GM12878 (cell line): ENCODE measurements around the gene LRP1B.

Source experiments
- FOS ChIP-seq: IDR thresholded peaks from 3 replicates; pipeline ENCODE4 v1.6.1; 2011; ENCODE audit warnings: borderline replicate concordance; ENCODE audit not compliant: insufficient read length; ENCODE audit errors: extremely low read depth
- POLR2AphosphoS5 ChIP-seq: IDR thresholded peaks from 2 replicates; pipeline ENCODE4 v1.6.1; 2011; ENCODE audit warnings: mild to moderate bottlenecking, low read length, inconsistent platforms
- RAD21 ChIP-seq: IDR thresholded peaks from 2 replicates; pipeline ENCODE4 v1.6.1; 2011; ENCODE audit warnings: mild to moderate bottlenecking, low read depth, low read length, moderate library complexity; ENCODE audit not compliant: insufficient read depth
- TAF1 ChIP-seq: IDR thresholded peaks from 2 replicates; pipeline ENCODE4 v1.6.1; 2011; ENCODE audit warnings: mild to moderate bottlenecking, low read depth, low read length, borderline replicate concordance
- TF ChIP-seq, protein P1 (sequence below): fragments of 150-350 bp; IDR thresholded peaks from 2 replicates; pipeline ENCODE4 v1.6.1; 2016; ENCODE audit warnings: low read depth, low read length
- TF ChIP-seq, protein P2 (sequence below): fragments of 450-650 bp; IDR thresholded peaks from 2 replicates; pipeline ENCODE4 v1.6.1; 2017; ENCODE audit warnings: mild to moderate bottlenecking
- TF ChIP-seq, protein P3 (sequence below), 3 experiments: IDR thresholded peaks in 2 of 3; conservative IDR thresholded peaks in 1 of 3; 2 replicates each; pipeline ENCODE4 v1.5.1; 2011; ENCODE audit warnings: low read depth in 3 of 3, low read length in 3 of 3, mild to moderate bottlenecking in 3 of 3, control low read depth in 2 of 3, moderate library complexity in 2 of 3, inconsistent platforms in 1 of 3, mixed read lengths in 1 of 3; ENCODE audit not compliant: control insufficient read depth in 2 of 3, insufficient read depth in 1 of 3; ENCODE audit errors: extremely low read depth in 1 of 3
- TF ChIP-seq, protein P4 (sequence below): fragments of 450-650 bp; IDR thresholded peaks from 2 replicates; pipeline ENCODE4 v1.6.1; 2016; ENCODE audit warnings: mild to moderate bottlenecking

DNA sequence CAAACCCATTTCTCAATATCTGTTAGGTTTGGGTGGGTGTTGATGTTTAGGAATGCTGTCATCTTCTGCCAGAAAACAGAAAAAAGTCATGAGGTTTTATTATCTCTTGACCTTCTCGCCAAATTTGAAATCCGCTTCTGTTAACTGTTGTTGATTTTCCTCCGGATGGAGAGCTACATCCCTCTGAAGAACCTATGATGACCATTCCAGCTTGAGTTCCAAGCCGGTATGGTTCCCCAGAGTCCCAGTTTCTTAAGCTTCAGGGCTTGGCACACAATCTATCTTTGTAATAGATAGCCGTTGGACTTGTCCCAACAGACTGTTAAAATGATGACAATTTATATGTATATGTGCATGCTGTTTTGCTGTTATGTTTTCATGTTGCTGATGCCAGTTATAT is 1201.0 kb downstream of the LRP1B start:
- TF ChIP-seq POLR2AphosphoS5 = no peak
- TF ChIP-seq, protein P1, sequence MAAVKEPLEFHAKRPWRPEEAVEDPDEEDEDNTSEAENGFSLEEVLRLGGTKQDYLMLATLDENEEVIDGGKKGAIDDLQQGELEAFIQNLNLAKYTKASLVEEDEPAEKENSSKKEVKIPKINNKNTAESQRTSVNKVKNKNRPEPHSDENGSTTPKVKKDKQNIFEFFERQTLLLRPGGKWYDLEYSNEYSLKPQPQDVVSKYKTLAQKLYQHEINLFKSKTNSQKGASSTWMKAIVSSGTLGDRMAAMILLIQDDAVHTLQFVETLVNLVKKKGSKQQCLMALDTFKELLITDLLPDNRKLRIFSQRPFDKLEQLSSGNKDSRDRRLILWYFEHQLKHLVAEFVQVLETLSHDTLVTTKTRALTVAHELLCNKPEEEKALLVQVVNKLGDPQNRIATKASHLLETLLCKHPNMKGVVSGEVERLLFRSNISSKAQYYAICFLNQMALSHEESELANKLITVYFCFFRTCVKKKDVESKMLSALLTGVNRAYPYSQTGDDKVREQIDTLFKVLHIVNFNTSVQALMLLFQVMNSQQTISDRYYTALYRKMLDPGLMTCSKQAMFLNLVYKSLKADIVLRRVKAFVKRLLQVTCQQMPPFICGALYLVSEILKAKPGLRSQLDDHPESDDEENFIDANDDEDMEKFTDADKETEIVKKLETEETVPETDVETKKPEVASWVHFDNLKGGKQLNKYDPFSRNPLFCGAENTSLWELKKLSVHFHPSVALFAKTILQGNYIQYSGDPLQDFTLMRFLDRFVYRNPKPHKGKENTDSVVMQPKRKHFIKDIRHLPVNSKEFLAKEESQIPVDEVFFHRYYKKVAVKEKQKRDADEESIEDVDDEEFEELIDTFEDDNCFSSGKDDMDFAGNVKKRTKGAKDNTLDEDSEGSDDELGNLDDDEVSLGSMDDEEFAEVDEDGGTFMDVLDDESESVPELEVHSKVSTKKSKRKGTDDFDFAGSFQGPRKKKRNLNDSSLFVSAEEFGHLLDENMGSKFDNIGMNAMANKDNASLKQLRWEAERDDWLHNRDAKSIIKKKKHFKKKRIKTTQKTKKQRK = no peak
- TF ChIP-seq, protein P2, sequence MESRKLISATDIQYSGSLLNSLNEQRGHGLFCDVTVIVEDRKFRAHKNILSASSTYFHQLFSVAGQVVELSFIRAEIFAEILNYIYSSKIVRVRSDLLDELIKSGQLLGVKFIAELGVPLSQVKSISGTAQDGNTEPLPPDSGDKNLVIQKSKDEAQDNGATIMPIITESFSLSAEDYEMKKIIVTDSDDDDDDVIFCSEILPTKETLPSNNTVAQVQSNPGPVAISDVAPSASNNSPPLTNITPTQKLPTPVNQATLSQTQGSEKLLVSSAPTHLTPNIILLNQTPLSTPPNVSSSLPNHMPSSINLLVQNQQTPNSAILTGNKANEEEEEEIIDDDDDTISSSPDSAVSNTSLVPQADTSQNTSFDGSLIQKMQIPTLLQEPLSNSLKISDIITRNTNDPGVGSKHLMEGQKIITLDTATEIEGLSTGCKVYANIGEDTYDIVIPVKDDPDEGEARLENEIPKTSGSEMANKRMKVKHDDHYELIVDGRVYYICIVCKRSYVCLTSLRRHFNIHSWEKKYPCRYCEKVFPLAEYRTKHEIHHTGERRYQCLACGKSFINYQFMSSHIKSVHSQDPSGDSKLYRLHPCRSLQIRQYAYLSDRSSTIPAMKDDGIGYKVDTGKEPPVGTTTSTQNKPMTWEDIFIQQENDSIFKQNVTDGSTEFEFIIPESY = no peak
- TF ChIP-seq, protein P3, sequence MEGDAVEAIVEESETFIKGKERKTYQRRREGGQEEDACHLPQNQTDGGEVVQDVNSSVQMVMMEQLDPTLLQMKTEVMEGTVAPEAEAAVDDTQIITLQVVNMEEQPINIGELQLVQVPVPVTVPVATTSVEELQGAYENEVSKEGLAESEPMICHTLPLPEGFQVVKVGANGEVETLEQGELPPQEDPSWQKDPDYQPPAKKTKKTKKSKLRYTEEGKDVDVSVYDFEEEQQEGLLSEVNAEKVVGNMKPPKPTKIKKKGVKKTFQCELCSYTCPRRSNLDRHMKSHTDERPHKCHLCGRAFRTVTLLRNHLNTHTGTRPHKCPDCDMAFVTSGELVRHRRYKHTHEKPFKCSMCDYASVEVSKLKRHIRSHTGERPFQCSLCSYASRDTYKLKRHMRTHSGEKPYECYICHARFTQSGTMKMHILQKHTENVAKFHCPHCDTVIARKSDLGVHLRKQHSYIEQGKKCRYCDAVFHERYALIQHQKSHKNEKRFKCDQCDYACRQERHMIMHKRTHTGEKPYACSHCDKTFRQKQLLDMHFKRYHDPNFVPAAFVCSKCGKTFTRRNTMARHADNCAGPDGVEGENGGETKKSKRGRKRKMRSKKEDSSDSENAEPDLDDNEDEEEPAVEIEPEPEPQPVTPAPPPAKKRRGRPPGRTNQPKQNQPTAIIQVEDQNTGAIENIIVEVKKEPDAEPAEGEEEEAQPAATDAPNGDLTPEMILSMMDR (IDR thresholded peaks at IDR 0.05 in 2 of 3, conservative IDR thresholded peaks at IDR 0.05 in 1 of 3; ENCODE audit: control insufficient read depth in 2 of 3, extremely low read depth in 1 of 3, insufficient read depth in 1 of 3, low read depth in 3 of 3, low read length in 3 of 3) = no peak
- TF ChIP-seq FOS = no peak
- no peak for TF ChIP-seq RAD21
- no peak for TF ChIP-seq TAF1
- TF ChIP-seq, protein P4, sequence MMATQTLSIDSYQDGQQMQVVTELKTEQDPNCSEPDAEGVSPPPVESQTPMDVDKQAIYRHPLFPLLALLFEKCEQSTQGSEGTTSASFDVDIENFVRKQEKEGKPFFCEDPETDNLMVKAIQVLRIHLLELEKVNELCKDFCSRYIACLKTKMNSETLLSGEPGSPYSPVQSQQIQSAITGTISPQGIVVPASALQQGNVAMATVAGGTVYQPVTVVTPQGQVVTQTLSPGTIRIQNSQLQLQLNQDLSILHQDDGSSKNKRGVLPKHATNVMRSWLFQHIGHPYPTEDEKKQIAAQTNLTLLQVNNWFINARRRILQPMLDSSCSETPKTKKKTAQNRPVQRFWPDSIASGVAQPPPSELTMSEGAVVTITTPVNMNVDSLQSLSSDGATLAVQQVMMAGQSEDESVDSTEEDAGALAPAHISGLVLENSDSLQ = no peak
